Measurements from ENCODE around the gene HEBP1.

The HEBP1 gene

GRCh38 chr12:13033476-13033875 lies 33.4 kb upstream of the HEBP1 start:
- TF ChIP-seq JUND (IDR thresholded peaks at IDR 0.05; ENCODE audit: low read depth): no peak
- in situ Hi-C loops (cut with HindIII; ENCODE audit: low pct_unique_long_range_greater_than_20kb, low sequenced_read_pairs): no loop called here
- DNase-seq (ENCODE audit: low read depth in 1 of 2, low spot score in 1 of 2): no peak

GRCh38 chr12:13032164-13032563 lies 32.1 kb upstream of the HEBP1 start:
- no peak for DNase-seq (ENCODE audit: low read depth in 1 of 2, low spot score in 1 of 2)
- no peak for TF ChIP-seq JUND (IDR thresholded peaks at IDR 0.05; ENCODE audit: low read depth)
- in situ Hi-C loops (cut with HindIII; ENCODE audit: low pct_unique_long_range_greater_than_20kb, low sequenced_read_pairs): no loop called here

- no peak for TF ChIP-seq JUND (IDR thresholded peaks at IDR 0.05; ENCODE audit: low read depth)
- in situ Hi-C loops (cut with HindIII; ENCODE audit: low pct_unique_long_range_greater_than_20kb, low sequenced_read_pairs): no loop called here
- DNase-seq (ENCODE audit: low read depth in 1 of 2, low spot score in 1 of 2): no peak
Measured at GRCh38 chr12:13030541-13031291, 30.7 kb upstream of the HEBP1 start.

- in situ Hi-C loops (cut with HindIII; ENCODE audit: low pct_unique_long_range_greater_than_20kb, low sequenced_read_pairs): no loop called here
- TF ChIP-seq JUND (IDR thresholded peaks at IDR 0.05; ENCODE audit: low read depth): no peak
- DNase-seq (ENCODE audit: low read depth in 1 of 2, low spot score in 1 of 2): no peak
Measured at GRCh38 chr12:13028825-13029570, 28.9 kb upstream of the HEBP1 start.

- in situ Hi-C loops (cut with HindIII; ENCODE audit: low pct_unique_long_range_greater_than_20kb, low sequenced_read_pairs): no loop called here
- TF ChIP-seq JUND (IDR thresholded peaks at IDR 0.05; ENCODE audit: low read depth): no peak
- no peak for DNase-seq (ENCODE audit: low read depth in 1 of 2, low spot score in 1 of 2)
Measured at GRCh38 chr12:13027508-13027907, 27.4 kb upstream of the HEBP1 start.

GRCh38 chr12:13027032-13027431 lies 27.0 kb upstream of the HEBP1 start:
- no peak for TF ChIP-seq JUND (IDR thresholded peaks at IDR 0.05; ENCODE audit: low read depth)
- in situ Hi-C loops (cut with HindIII; ENCODE audit: low pct_unique_long_range_greater_than_20kb, low sequenced_read_pairs): no loop called here
- DNase-seq (ENCODE audit: low read depth in 1 of 2, low spot score in 1 of 2): no peak

- in situ Hi-C loops (cut with HindIII; ENCODE audit: low pct_unique_long_range_greater_than_20kb, low sequenced_read_pairs): no loop called here
- no peak for DNase-seq (ENCODE audit: low read depth in 1 of 2, low spot score in 1 of 2)
- TF ChIP-seq JUND (IDR thresholded peaks at IDR 0.05; ENCODE audit: low read depth): no peak
Measured at GRCh38 chr12:13026286-13026685, 26.2 kb upstream of the HEBP1 start.

DNA sequence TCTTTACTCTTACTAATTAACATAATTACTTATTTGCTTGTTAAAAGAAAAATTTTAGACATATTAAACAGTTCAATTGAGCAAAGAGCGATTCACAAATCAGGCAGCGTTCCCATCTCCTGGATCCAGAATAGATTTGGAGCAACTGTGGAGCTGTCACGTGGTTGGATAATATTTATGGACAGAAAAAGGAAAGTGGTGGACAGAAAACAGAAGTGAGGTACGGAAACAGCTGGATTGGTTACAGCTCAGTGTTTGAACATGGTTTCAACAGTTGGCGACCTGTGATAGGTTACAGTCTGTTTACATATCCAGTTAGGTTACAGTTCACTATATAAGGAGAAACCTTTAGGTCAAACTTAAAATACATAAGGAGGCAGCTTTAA lies 24.5 kb upstream of the HEBP1 start:
- in situ Hi-C loops (cut with HindIII; ENCODE audit: low pct_unique_long_range_greater_than_20kb, low sequenced_read_pairs): no loop called here
- no peak for DNase-seq (ENCODE audit: low read depth in 1 of 2, low spot score in 1 of 2)
- TF ChIP-seq JUND (IDR thresholded peaks at IDR 0.05; ENCODE audit: low read depth): no peak

DNA sequence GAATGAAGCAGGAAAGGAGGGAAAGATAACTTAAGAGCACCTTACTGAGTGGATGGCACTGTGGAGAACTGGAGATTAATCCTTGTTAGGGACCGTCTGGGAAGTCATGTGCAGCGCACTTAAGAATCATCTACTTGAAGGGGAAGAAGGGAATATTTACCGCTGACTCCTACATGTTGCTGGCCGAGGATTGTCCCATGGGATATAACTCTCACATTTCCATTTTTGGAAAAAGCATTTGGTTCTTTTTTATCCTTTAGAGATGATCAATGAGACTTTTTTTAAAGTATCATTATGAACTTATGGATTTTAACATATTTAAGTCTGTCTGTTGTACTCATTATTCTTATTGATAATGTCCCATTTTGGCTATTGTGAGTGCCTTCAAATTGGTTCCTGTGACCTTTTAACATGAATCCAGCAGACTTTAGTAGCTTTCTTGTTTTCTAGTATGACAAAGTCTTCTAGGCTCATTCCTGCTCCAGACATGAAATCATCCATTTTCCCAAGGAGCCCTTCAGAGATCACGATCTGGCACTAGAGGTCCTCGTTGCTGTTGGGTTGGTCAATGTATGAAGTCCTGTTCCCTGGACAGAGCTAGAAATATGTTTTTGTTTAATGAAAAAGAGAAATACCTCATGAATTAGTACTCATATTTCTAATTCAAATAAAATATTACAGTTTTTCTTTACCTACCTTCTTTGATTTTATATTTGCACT lies 23.9 kb upstream of the HEBP1 start:
- peak in 1 of 2 experiments; percentile 63 for DNase-seq (ENCODE audit: low read depth in 1 of 2, low spot score in 1 of 2)
- TF ChIP-seq JUND (IDR thresholded peaks at IDR 0.05; ENCODE audit: low read depth): no peak
- in situ Hi-C loops (cut with HindIII; ENCODE audit: low pct_unique_long_range_greater_than_20kb, low sequenced_read_pairs): no loop called here

GRCh38 chr12:13022851-13023271 lies 22.8 kb upstream of the HEBP1 start:
- no peak for DNase-seq (ENCODE audit: low read depth in 1 of 2, low spot score in 1 of 2)
- in situ Hi-C loops (cut with HindIII; ENCODE audit: low pct_unique_long_range_greater_than_20kb, low sequenced_read_pairs): no loop called here
- TF ChIP-seq JUND (IDR thresholded peaks at IDR 0.05; ENCODE audit: low read depth): no peak

- no peak for TF ChIP-seq JUND (IDR thresholded peaks at IDR 0.05; ENCODE audit: low read depth)
- in situ Hi-C loops (cut with HindIII; ENCODE audit: low pct_unique_long_range_greater_than_20kb, low sequenced_read_pairs): no loop called here
- no peak for DNase-seq (ENCODE audit: low read depth in 1 of 2, low spot score in 1 of 2)
Measured at GRCh38 chr12:13011098-13011497, 11.0 kb upstream of the HEBP1 start.

DNA sequence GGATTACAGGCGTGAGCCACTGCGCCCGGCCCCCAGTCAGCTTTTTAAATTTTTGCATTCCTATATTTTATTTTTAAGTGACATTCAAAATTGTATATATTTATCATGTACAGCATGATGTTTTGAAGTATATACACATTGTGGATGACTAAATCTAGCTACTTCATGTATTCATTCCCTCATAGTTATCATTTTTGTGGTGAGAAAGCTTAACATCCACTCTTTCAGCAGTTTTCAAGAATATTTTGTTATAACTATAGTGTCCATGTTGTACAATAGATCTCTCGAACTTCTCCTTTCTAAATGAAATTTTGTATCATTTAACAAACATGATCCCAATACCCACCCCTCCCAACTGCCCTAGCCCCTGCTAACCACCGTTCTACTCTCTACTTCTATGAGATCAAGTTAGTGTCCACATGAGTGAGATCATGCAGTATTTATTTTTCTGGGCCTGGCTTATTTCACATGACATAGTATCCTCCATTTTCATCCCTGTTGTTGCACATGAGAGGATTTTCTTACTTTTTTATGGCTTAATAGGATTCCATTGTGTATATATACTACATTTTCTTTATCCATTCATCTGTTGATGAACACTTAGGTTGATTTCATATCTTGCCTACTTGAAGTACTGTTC lies 8.8 kb upstream of the HEBP1 start:
- DNase-seq (ENCODE audit: low read depth in 1 of 2, low spot score in 1 of 2): no peak
- no peak for TF ChIP-seq JUND (IDR thresholded peaks at IDR 0.05; ENCODE audit: low read depth)
- in situ Hi-C loops (cut with HindIII; ENCODE audit: low pct_unique_long_range_greater_than_20kb, low sequenced_read_pairs): no loop called here
